ENCODE measurements around the gene FAM169A.
"Not testable (repeated sequence)": the region's sequence is repeated elsewhere in the genome, so short reads cannot be mapped to it uniquely, and the experiment has no call there.

Gene FAM169A

DNA sequence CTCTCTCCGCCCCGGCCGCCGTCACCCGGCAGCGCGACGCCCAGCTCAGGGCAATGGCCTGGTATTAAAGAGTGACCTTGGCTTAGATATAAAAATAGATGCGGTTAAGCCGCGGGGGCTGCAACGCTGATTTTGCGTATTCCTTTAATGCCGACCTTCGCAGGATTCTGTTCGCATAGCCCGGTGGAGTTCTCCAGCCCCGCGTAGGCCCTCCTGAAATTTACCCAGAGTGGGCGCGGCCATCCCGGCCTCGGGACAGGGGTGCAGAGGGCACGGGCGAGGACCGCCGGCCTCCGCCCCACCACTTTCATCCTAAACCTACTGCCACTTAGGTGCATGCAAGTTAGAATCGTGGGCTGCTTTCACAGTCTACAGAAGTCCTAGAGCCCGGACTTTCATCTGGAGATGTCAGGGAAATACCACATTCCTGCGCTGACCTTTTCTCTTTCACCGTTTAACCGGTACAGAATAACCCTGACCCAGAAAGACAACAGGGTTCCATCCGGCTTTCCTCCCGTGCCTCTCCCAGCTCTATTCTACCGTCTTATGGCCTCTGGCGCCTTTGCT, 492 bp upstream of the FAM169A start:
- no peak for DNase-seq

- DNase-seq = no peak
Observed at GRCh38 chr5:74865256-74865803, 857 bp downstream of the FAM169A start.

- no peak for DNase-seq
Observed at GRCh38 chr5:74864823-74865222, 1.4 kb downstream of the FAM169A start.

DNA sequence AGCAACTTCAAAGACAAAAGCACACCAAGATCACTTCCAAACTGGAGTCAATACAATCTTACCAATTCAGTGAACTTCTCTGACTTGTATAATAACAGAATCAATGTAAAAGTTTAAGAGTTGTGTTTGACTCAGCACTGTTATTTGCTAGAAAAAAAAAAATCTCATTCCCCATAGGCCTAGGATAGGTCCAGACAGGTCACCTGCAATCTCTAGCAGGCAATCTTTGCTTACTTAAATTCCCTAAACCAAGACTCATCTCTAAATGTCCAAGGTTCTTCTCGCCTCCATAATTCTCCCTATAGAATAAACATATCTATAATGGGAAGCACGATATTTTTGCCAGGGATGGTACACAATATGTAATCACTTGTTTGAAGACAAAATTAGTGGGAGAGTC, 2.5 kb downstream of the FAM169A start:
- no peak for DNase-seq

DNA sequence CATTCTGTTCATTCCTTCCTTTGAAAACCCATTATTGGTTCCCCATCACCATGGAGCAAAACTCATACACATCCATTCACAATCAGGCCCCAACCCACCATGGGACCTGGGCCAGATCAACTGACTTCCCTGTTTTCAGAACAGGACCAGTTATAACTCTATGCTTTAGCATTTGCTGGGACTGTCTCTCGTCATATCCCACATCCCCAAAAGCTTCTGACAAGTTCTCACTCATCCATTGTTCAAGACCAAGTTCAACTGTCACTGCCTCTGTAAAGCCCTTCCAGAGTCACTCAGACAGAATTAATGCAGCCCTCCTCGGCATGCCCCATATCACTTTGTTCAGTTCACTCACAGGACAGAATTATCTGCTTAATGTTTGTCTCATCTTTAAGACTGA, 4.0 kb downstream of the FAM169A start:
- DNase-seq = no peak

- DNase-seq = not testable (repeated sequence)
Observed at GRCh38 chr5:74856975-74857374, 9.2 kb downstream of the FAM169A start.

GRCh38 chr5:74853256-74853655, 12.9 kb downstream of the FAM169A start:
- DNase-seq = no peak

GRCh38 chr5:74851684-74852353, 14.4 kb downstream of the FAM169A start:
- DNase-seq = no peak

- DNase-seq = no peak
Observed at GRCh38 chr5:74850789-74851425, 15.3 kb downstream of the FAM169A start.

GRCh38 chr5:74850030-74850429, 16.2 kb downstream of the FAM169A start:
- no peak for DNase-seq

GRCh38 chr5:74848553-74849025, 17.6 kb downstream of the FAM169A start:
- no peak for DNase-seq

- no peak for DNase-seq
Observed at GRCh38 chr5:74839229-74839628, 27.0 kb downstream of the FAM169A start.

- DNase-seq = no peak
Observed at GRCh38 chr5:74838262-74838661, 27.9 kb downstream of the FAM169A start.

DNA sequence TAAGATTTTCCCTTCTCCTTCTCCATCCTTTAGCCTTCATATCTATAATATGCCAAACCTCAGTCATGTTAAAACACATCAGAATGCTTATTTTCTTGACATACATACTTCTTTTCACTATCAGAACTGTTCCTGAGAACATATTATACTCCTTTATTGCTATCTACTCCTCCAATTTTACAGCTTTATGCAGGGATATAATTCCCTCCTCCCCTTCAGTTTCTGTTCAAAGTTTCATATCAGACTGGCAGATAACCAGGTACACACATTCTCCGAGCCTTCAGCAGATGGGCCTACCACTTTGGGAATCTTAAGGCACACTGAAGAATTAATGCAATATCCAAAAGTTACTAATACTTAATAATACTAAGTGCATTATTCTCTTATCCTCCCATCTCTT, 29.1 kb downstream of the FAM169A start:
- no peak for DNase-seq

DNA sequence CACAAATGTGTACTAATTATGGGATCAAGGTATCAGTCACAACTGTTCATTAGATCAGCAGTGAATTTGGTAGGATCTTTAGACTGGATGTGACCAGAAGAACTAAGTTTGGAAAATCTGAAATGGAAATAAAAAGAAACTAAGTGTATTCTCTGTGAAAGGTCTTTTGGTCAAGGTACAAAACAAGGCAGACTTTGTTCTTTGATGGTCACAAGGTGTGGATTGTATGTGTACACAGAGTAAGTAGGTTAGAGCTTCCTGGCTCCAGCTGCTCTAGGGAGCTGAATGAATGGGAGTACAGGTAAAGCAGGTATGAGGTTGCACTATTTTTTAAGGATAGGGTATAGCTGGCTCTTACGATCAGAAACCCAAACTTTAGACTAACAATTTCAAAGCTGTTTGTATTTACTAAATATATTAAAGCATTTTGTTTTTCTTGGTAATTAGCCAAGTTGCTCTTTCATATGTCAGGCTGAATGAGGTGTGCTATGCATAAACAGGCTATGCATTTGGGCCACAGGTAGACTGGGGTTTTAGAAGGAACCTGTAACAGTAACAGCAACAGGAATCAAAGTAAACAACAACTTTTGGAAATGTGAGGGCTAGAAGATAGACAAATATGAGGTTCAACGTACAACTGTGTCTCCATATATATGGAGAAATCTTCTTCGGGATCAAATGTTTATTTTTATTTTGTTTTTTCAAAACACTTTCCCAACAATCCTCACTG, 32.5 kb downstream of the FAM169A start:
- DNase-seq = no peak

- DNase-seq = no peak
Observed at GRCh38 chr5:74829413-74829812, 36.8 kb downstream of the FAM169A start.

DNA sequence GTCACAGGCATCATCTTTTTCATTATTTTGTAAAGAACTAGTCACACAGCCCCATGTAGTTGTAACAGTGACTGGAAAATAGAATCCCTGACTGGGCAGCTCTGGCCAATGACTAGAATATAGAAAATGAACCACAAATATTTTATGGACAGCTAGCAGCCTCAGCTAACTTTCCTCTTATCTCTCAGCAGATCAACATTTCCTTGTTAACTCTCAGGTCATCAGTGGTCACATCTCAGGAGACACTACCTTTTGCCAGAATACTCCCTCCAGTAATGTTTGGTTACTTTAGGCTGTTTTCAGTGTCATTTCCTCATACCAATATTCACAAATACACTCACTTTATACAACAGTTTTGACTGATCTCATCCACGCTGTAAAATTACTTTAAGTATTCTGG, 43.9 kb downstream of the FAM169A start:
- DNase-seq = no peak

DNA sequence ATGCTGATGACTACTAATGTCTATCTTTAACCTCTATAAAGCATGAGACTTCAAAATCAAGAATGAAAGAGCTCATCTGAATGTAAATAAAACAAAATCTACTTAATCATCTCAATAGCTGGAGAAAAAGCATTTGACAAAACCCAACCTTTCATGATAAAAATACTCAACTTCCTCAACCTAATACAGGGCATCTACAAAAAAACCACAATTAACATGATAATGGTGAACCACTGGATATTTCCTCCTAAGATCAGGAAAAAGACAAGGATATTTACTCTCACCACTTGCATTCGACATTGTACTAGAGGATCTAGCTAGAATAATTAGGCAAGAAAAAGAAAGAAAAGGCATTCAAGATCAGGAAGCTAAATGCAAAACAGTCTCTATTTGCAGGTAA, 49.3 kb downstream of the FAM169A start:
- no peak for DNase-seq

- DNase-seq = no peak
Observed at GRCh38 chr5:74810915-74811314, 55.3 kb downstream of the FAM169A start.

DNA sequence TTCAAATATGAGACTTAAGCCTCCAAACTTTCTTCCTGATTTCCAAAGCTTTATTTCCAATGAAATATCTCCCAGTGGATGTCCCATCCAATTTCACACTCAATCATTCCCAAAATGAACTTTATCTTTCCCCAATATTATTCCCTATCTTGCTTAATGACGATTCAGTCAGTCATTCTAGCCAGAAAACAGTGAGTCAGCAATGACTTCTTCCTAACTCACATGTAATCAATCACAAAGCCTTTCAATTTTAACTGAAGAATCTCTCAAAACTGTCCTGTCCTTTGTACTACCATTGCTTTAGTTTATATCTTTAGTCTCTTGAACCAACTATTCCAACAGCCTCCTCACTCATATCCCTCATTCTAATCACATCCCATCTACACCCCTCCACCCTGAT, 64.2 kb downstream of the FAM169A start:
- DNase-seq = no peak

- no peak for DNase-seq
Observed at GRCh38 chr5:74801197-74801596, 65.0 kb downstream of the FAM169A start.

DNA sequence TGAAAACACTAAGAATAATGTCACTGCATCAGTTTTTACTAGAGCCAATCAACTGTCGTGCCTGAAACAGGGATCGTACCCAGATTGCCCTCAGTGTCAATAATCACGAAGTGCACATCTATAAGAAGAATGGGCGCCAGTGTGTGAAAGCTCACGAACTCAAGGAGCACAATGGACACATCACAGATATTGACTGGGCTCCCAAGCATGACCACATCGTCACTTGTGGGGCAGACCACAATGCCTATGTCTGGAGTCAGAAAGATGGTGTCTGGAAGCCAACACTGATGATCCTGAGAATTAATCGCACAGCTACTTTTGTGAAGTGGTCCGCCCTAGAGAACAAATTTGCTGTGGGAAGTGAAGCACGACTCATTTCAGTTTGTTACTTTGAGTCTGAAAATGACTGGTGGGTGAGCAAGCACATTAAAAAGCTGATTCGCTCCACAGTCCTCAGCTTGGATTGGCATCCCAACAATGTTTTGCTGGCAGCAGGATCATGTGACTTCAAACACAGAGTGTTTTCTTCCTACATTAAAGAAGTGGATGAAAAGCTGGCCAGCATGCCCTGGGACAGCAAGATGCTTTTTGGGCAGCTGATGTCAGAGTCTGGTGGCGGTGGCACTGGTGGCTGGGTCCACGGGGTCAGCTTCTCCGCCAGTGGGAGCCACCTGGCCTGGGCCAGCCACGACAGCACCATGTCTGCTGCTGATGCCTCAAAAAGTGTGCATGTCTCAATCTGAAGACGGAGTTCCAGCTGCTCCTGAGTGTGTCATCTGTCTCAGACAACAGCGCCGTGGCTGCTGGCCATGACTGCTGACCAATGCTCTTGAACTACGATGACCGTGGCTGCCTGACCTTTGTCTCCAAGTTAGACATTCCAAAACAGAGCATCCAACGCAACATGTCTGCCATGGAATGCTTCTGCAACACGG, 66.9 kb downstream of the FAM169A start:
- no peak for DNase-seq
